H9 (cell line): ENCODE measurements around the gene ATAD3C. TPM values are rescaled to one million over a fixed set of nuclear protein-coding genes. Genes with fewer than 3 reads are reported as not detected.
A peak's percentile ranks its signal among the peaks of the same experiment; 100 is the strongest.

Experiments
- DNase-seq: peaks from one replicate; pipeline ENCODE4 v3.0.0-alpha.2; 2017
- H2AFZ ChIP-seq: one replicate; pipeline ENCODE4 v1.6.1; 2013; ENCODE audit warnings: mild to moderate bottlenecking, low read length, control low read depth, moderate library complexity
- H2AK5ac ChIP-seq: 2 replicates; pipeline ENCODE4 v1.6.1; 2013; ENCODE audit warnings: low read length, control low read depth, mixed read lengths; ENCODE audit not compliant: insufficient read length
- H2BK120ac ChIP-seq: one replicate; pipeline ENCODE4 v1.6.1; 2013; ENCODE audit warnings: low read depth, mild to moderate bottlenecking, low read length, control low read depth, inconsistent platforms; ENCODE audit not compliant: poor library complexity, severe bottlenecking
- H2BK12ac ChIP-seq: 2 replicates; pipeline ENCODE4 v1.6.1; 2013; ENCODE audit warnings: low read length, control low read depth, mixed read lengths, low read depth; ENCODE audit not compliant: insufficient read length
- H2BK15ac ChIP-seq: 2 replicates; pipeline ENCODE4 v1.6.1; 2013; ENCODE audit warnings: low read depth, low read length, control low read depth
- H2BK20ac ChIP-seq: one replicate; pipeline ENCODE4 v1.6.1; 2013; ENCODE audit warnings: low read depth, mild to moderate bottlenecking, low read length, control low read depth, inconsistent platforms; ENCODE audit not compliant: poor library complexity, severe bottlenecking
- H2BK5ac ChIP-seq: 2 replicates; pipeline ENCODE4 v1.6.1; 2013; ENCODE audit warnings: low read length, control low read depth, mixed read lengths; ENCODE audit not compliant: insufficient read length
- H3K14ac ChIP-seq: 2 replicates; pipeline ENCODE4 v1.6.1; 2013; ENCODE audit warnings: low read length, control low read depth; ENCODE audit not compliant: insufficient read depth
- H3K18ac ChIP-seq: 2 replicates; pipeline ENCODE4 v1.6.1; 2013; ENCODE audit warnings: low read depth, mild to moderate bottlenecking, mixed read lengths, low read length, control low read depth; ENCODE audit not compliant: insufficient read length
- H3K23ac ChIP-seq: 2 replicates; pipeline ENCODE4 v1.6.1; 2013; ENCODE audit warnings: low read length, control low read depth, mixed read lengths, low read depth; ENCODE audit not compliant: insufficient read length
- H3K23me2 ChIP-seq: 2 replicates; pipeline ENCODE4 v1.6.1; 2013; ENCODE audit warnings: low read depth, mild to moderate bottlenecking, mixed read lengths, low read length, control low read depth; ENCODE audit not compliant: insufficient read length, poor library complexity, severe bottlenecking
- H3K27ac ChIP-seq: 2 replicates; pipeline ENCODE4 v1.5.1; 2013; ENCODE audit warnings: low read length, control low read depth, mixed read lengths, low read depth; ENCODE audit not compliant: insufficient read length
- H3K27me3 ChIP-seq: 2 replicates; pipeline ENCODE4 v1.6.1; 2013; ENCODE audit warnings: low read length, control low read depth, inconsistent platforms; ENCODE audit not compliant: insufficient read depth
- H3K4ac ChIP-seq: 2 replicates; pipeline ENCODE4 v1.6.1; 2013; ENCODE audit warnings: low read depth, mild to moderate bottlenecking, control low read depth, inconsistent platforms, low read length, moderate library complexity
- H3K4me1 ChIP-seq: 2 replicates; pipeline ENCODE4 v1.6.1; 2013; ENCODE audit warnings: low read length, control low read depth, inconsistent platforms; ENCODE audit not compliant: insufficient read depth
- H3K4me2 ChIP-seq: 2 replicates; pipeline ENCODE4 v1.6.1; 2013; ENCODE audit warnings: low read length, control low read depth, mixed read lengths; ENCODE audit not compliant: insufficient read length, insufficient read depth
- H3K56ac ChIP-seq: 2 replicates; pipeline ENCODE4 v1.6.1; 2013; ENCODE audit warnings: low read depth, mild to moderate bottlenecking, mixed read lengths, low read length, control low read depth; ENCODE audit not compliant: insufficient read length
- H3K79me1 ChIP-seq: 2 replicates; pipeline ENCODE4 v1.6.1; 2013; ENCODE audit warnings: low read depth, mild to moderate bottlenecking, moderate library complexity, low read length, control low read depth, inconsistent platforms; ENCODE audit not compliant: insufficient read depth, poor library complexity, severe bottlenecking
- H3K79me2 ChIP-seq: 2 replicates; pipeline ENCODE4 v1.6.1; 2013; ENCODE audit warnings: low read length, control low read depth, inconsistent platforms; ENCODE audit not compliant: insufficient read depth
- H3K9ac ChIP-seq: 2 replicates; pipeline ENCODE4 v1.6.1; 2013; ENCODE audit warnings: low read length, control low read depth, mixed read lengths; ENCODE audit not compliant: insufficient read length; ENCODE audit errors: extremely low read depth
- H3K9me3 ChIP-seq: one replicate; pipeline ENCODE4 v1.6.1; 2013; ENCODE audit warnings: low read depth, low read length, inconsistent platforms; ENCODE audit not compliant: control insufficient read depth
- H3T11ph ChIP-seq: one replicate; pipeline ENCODE4 v1.6.1; 2013; ENCODE audit warnings: mild to moderate bottlenecking, low read length, control low read depth, inconsistent platforms
- H4K20me1 ChIP-seq: one replicate; pipeline ENCODE4 v1.6.1; 2013; ENCODE audit not compliant: control insufficient read depth, insufficient read length, insufficient read depth
- H4K5ac ChIP-seq: 2 replicates; pipeline ENCODE4 v1.6.1; 2013; ENCODE audit warnings: low read depth, mild to moderate bottlenecking, mixed read lengths, low read length, control low read depth; ENCODE audit not compliant: insufficient read length
- H4K8ac ChIP-seq: replicated peaks from 2 replicates; pipeline ENCODE4 v1.6.1; 2013; ENCODE audit warnings: low read length, control low read depth, mixed read lengths, low read depth; ENCODE audit not compliant: insufficient read length
- H4K91ac ChIP-seq: 2 replicates; pipeline ENCODE4 v1.6.1; 2013; ENCODE audit warnings: low read depth, mild to moderate bottlenecking, moderate library complexity, mixed read lengths, low read length, control low read depth; ENCODE audit not compliant: insufficient read length
- H3K27ac Mint-ChIP-seq, 3 experiments: 2 replicates in 2 of 3; 3 replicates in 1 of 3; pipeline ENCODE4 v1.8.0; 2020 to 2021; ENCODE audit warnings: mixed read lengths in 3 of 3, mild to moderate bottlenecking in 1 of 3, moderate library complexity in 1 of 3
- H3K27me3 Mint-ChIP-seq: 2 replicates; pipeline ENCODE4 v1.8.0; 2021; ENCODE audit warnings: low read depth, mild to moderate bottlenecking, moderate library complexity, mixed read lengths
- H3K36me3 Mint-ChIP-seq, 3 experiments: 2 replicates in 2 of 3; 3 replicates in 1 of 3; pipeline ENCODE4 v1.8.0; 2020 to 2021; ENCODE audit warnings: low read depth in 3 of 3, mixed read lengths in 3 of 3; ENCODE audit not compliant: insufficient read depth in 1 of 3
- H3K4me1 Mint-ChIP-seq, 2 experiments: 2 replicates each; pipeline ENCODE4 v1.8.0; 2020; ENCODE audit warnings: mixed read lengths in 2 of 2
- H3K4me3 Mint-ChIP-seq, 2 experiments: 2 replicates in 1 of 2; 3 replicates in 1 of 2; pipeline ENCODE4 v1.8.0; 2020 to 2021; ENCODE audit warnings: mild to moderate bottlenecking in 2 of 2, mixed read lengths in 2 of 2, moderate library complexity in 1 of 2
- H3K9me3 Mint-ChIP-seq, 2 experiments: 2 replicates in 1 of 2; 3 replicates in 1 of 2; pipeline ENCODE4 v1.8.0; 2020; ENCODE audit warnings: mild to moderate bottlenecking in 2 of 2, mixed read lengths in 2 of 2, moderate library complexity in 1 of 2
- WGBS: extraction: QIAGEN DNeasy Blood & Tissue Kit; methylation state at CpG from one replicate; pipeline ENCODE4 v1.1.7; 2013; ENCODE audit warnings: missing lambda C conversion rate, low lambda C conversion rate, mixed read lengths; ENCODE audit not compliant: insufficient read length; ENCODE audit errors: extremely low coverage; 5-methylcytosine and 5-hydroxymethylcytosine counted together
- total RNA-seq: library from RNA; stranded (reverse); gene quantifications from 2 replicates; pipeline ENCODE4 v1.2.1, GENCODE V29; 2021
- TF ChIP-seq, protein P1 (sequence below): fragments of 200-600 bp; sonication (generic); conservative IDR thresholded peaks from 3 replicates; pipeline ENCODE4 v1.8.0; 2021; ENCODE audit warnings: antibody characterized with exemption, mild to moderate bottlenecking

Gene ATAD3C
- total RNA-seq, 1 experiment from 2014 or later: 7.7 TPM

DNA sequence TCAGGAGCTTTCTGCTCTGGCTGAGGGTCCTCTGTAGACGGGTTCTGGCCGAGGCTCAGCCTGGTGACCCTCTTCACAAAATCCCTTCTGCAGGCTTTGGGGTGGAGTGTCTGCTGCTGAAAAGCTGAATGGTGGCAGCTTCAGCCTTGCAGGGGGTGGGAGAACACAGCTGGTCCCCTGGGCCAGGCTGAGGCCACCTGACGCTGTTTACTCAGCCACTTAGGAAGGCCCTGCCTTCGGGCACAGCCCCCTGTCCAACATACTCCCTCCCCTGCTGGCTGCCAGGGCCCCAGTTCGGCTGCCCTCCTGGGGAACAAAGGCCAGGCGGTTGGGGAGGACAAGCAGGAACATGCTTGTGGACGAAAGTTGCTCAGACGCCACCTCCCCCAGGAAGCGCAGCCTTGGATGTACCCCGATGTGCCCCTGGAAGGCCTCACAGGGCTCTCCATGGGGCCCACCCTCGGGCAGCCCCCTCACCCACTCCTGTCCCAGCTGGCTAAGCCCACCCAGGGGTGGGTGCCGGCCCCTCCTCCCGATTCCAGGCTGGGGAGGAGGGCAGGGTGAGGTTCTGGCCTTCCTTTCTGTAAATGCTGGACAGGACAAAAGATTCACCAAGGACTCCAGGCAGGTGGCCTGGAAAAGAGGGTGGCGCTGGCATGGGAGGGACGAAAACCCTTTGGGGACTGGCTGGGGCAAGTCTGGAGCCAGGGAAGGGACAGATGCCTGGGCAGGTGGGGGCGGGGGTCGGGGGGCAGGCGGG is 28.2 kb upstream of the ATAD3C start, which contains the start of gene ANKRD65:
Gene ANKRD65, minus strand, starts transcription at position 130 of the 760 bp plus-strand sequence. CDS start 271 bp downstream, outside the sequence.
- no CpG with 5 or more reads among the region's 18 CpGs for WGBS

More for the DNA sequence above, 28.2 kb upstream of the ATAD3C start, which contains the start of gene ANKRD65:
- DNase-seq: peak; percentile 37
- Histone ChIP-seq H3K4ac (no peak within 1 kb of the TSS), H4K20me1 (no peaks in the 10 kb centered on the region), H3T11ph (no peak within 1 kb of the TSS), H2AK5ac (no peak within 1 kb of the TSS), H3K23ac (no peak within 1 kb of the TSS), H3K27ac (no peak within 1 kb of the TSS), H2BK20ac (no peak within 1 kb of the TSS), H3K9ac (no peak within 1 kb of the TSS), H3K9me3 (no peaks in the 10 kb centered on the region), H4K5ac (no peak within 1 kb of the TSS), H3K27me3 (no peaks in the 10 kb centered on the region), H2BK120ac (no peak within 1 kb of the TSS), H4K91ac (no peak within 1 kb of the TSS), H2BK15ac (no peak within 1 kb of the TSS), H4K8ac (no peak within 1 kb of the TSS), H3K4me2 (no peak within 1 kb of the TSS), H3K56ac (no peak within 1 kb of the TSS), H2AFZ (no peak within 1 kb of the TSS), H3K4me1 (peaks cover 5% of the 10 kb centered on the region; the same call in 1 of the 2 replicates), H3K23me2 (peaks cover 3% of the 10 kb centered on the region), H3K18ac (no peak within 1 kb of the TSS), H3K14ac (no peak within 1 kb of the TSS; the same call in 1 of the 2 replicates), H2BK5ac (no peak within 1 kb of the TSS), H3K79me1 (no peaks in the 10 kb centered on the region), H2BK12ac (no peak within 1 kb of the TSS), H3K79me2 (no peaks in the 10 kb centered on the region)
- TF ChIP-seq, protein P1, sequence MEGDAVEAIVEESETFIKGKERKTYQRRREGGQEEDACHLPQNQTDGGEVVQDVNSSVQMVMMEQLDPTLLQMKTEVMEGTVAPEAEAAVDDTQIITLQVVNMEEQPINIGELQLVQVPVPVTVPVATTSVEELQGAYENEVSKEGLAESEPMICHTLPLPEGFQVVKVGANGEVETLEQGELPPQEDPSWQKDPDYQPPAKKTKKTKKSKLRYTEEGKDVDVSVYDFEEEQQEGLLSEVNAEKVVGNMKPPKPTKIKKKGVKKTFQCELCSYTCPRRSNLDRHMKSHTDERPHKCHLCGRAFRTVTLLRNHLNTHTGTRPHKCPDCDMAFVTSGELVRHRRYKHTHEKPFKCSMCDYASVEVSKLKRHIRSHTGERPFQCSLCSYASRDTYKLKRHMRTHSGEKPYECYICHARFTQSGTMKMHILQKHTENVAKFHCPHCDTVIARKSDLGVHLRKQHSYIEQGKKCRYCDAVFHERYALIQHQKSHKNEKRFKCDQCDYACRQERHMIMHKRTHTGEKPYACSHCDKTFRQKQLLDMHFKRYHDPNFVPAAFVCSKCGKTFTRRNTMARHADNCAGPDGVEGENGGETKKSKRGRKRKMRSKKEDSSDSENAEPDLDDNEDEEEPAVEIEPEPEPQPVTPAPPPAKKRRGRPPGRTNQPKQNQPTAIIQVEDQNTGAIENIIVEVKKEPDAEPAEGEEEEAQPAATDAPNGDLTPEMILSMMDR: no peak
- no peak within 1 kb of the TSS; a peak in 1 of 5 replicates for H3K4me3 Mint-ChIP-seq
- peaks cover 37 to 57% of the 10 kb centered on the region in 2 experiments for H3K4me1 Mint-ChIP-seq
- no peaks in the 10 kb centered on the region for H3K27me3 Mint-ChIP-seq
- H3K9me3 Mint-ChIP-seq: no peaks in the 10 kb centered on the region
- no peaks in the 10 kb centered on the region; a peak in 2 of 7 replicates for H3K36me3 Mint-ChIP-seq
- peak within 1 kb of the TSS in 2 of 3 experiments; percentile 73 to 82; a peak in 1 of 7 replicates for H3K27ac Mint-ChIP-seq
